Activated CD8-positive, alpha-beta T cell treated with anti-CD3 and anti-CD28 coated beads, Interleukin-2, amount 10 ng/mL, durations not matched to agents 7 days and 5 days (primary cell): ENCODE results near the gene ZNF440. TPM values are rescaled to one million over a fixed set of nuclear protein-coding genes. Genes with fewer than 3 reads are reported as not detected.
"Not testable (repeated sequence)": the region's sequence is repeated elsewhere in the genome, so short reads cannot be mapped to it uniquely, and the experiment has no call there.

Experiments used
- ATAC-seq: fragments of 150-1000 bp; cut with Tn5 transposase; one replicate; pipeline ENCODE4 v1.10.0; 2021; ENCODE audit warnings: moderate library complexity
- CTCF ChIA-PET: fragments of 350-600 bp; sonication (Branson Sonifier 250); formaldehyde crosslinking; loops from one replicate; lab custom pipeline; 2021; ENCODE audit warnings: antibody characterized with exemption; lab: Charles Lee
- POLR2A ChIA-PET: fragments of 350-600 bp; sonication (Branson Sonifier 250); formaldehyde crosslinking; loops from one replicate; lab custom pipeline; 2021; ENCODE audit warnings: antibody characterized with exemption; lab: Charles Lee
- DNase-seq: peaks from one replicate; pipeline ENCODE4 v3.0.0-alpha.2; 2020
- H3K27ac Mint-ChIP-seq: one replicate; pipeline ENCODE4 v1.8.0; 2021; ENCODE audit warnings: mild to moderate bottlenecking, mixed read lengths
- H3K27me3 Mint-ChIP-seq: one replicate; pipeline ENCODE4 v1.8.0; 2021; ENCODE audit warnings: low read depth, mixed read lengths
- H3K36me3 Mint-ChIP-seq: one replicate; pipeline ENCODE4 v1.8.0; 2021; ENCODE audit warnings: low read depth, mixed read lengths
- H3K4me1 Mint-ChIP-seq: one replicate; pipeline ENCODE4 v1.8.0; 2021; ENCODE audit warnings: low read depth, mixed read lengths
- H3K4me3 Mint-ChIP-seq: one replicate; pipeline ENCODE4 v1.8.0; 2021; ENCODE audit warnings: mild to moderate bottlenecking, mixed read lengths
- H3K9me3 Mint-ChIP-seq: one replicate; pipeline ENCODE4 v1.8.0; 2022; ENCODE audit warnings: mixed read lengths; ENCODE audit not compliant: insufficient read depth
- total RNA-seq, 2 experiments: library from RNA; stranded (reverse); gene quantifications; one replicate each; pipeline ENCODE4 v1.2.3, GENCODE V29; 2021

The ZNF440 gene
- total RNA-seq, 2 experiments from 2014 or later = 15.2 to 17.7 TPM

DNA sequence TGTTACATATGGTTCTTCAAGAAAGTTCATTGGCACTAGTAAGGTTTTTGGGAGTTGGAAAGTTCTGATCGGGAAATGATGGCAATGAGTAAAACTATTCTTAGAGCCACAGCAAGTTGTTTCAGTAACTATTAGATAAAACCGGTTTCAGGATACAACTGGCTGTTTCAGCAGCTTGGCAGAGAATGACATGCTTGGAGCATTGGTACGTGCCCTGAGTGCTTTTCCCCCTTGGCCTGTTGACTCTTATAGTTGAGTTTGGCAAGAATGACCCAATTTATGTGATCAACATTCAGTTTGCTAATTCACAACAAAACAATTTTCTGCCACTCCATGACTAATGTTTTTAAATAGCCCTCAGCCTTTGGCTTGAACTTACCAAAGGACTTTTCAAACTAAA is 26.5 kb upstream of the ZNF440 start:
- DNase-seq = no peak
- CTCF ChIA-PET = interaction anchor here (2.3 kb wide), 1 partner anchor 10 kb away, joined by 13 read pairs; the partner anchor contains the start of gene ZNF491
- Mint-ChIP-seq H3K27ac (no peak overlapping the region), H3K4me1 (no peaks in the 10 kb centered on the region), H3K4me3 (no peak overlapping the region), H3K27me3 (no peaks in the 10 kb centered on the region), H3K9me3 (peaks cover 63% of the 10 kb centered on the region), H3K36me3 (peaks cover 23% of the 10 kb centered on the region)
- ATAC-seq = no peak
- POLR2A ChIA-PET = no interaction called here

DNA sequence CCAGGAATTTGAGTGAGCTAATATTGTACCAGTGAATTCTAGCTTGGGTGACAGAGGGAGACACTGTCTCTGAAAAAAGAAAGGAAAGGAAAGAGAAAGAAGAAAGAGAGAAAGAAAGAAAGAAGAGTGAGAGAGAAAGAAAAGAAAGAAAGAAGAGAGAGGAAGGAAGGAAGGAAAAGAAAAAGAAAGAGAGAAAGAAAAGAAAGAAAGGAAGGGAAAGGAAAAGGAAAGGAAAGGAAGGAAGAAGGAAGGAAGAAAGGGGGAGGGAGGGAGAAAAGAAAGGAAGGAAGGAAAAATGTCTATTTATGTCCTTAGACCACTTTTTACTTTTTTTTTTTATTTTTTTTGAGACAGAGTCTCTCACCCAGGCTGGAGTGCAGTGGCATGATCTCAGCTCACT is 21.1 kb upstream of the ZNF440 start:
- DNase-seq = no peak
- POLR2A ChIA-PET = interaction anchor here (0.7 kb wide), 1 partner anchor 497 kb away, joined by 4 read pairs; no protein-coding TSS in a partner anchor
- Mint-ChIP-seq H3K4me1 (peaks cover 8% of the 10 kb centered on the region), H3K27ac (no peak overlapping the region), H3K36me3 (no peaks in the 10 kb centered on the region), H3K9me3 (peaks cover 31% of the 10 kb centered on the region), H3K4me3 (no peak overlapping the region), H3K27me3 (peaks cover 4% of the 10 kb centered on the region)
- CTCF ChIA-PET = no interaction called here
- ATAC-seq = no peak

DNA sequence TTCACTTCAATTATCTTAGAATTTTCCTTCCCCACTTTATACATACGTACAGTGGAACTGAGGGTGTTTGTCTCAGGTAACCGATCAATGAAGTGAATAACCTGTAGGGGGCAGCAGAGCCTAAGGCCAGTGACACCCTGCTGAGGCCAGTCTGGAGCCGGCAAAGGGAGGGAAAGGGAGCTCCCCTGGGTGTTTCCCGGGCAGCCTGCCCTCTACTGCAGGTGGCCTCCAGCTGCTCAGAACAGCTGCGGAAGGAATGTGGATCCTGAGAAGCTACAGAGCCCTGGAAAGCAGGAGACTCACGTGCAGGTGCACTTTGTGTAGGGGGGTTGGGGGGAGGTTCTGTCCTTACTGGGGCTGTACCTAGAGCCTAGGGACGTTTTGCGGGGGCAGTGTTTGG is 16.6 kb upstream of the ZNF440 start:
- CTCF ChIA-PET = interaction anchor here (0.6 to 2.5 kb wide), 50 partner anchors 9 to 926 kb away, joined by 3 to 46 read pairs (median 4); partner anchors contain the start of genes ELOF1, TNPO2, ZNF20 and ZNF433
- ATAC-seq (peak; percentile 69), DNase-seq (peak; percentile 89)
- Mint-ChIP-seq H3K36me3 (peaks cover 10% of the 10 kb centered on the region), H3K9me3 (peaks cover 9% of the 10 kb centered on the region), H3K4me1 (peaks cover 14% of the 10 kb centered on the region), H3K4me3 (peak overlapping the region; percentile 85), H3K27me3 (peaks cover 4% of the 10 kb centered on the region), H3K27ac (no peak overlapping the region)
- POLR2A ChIA-PET = interaction anchor here (0.5 to 2.2 kb wide), 7 partner anchors 12 to 190 kb away, joined by 3 to 8 read pairs (median 4); partner anchors contain the start of genes ZNF440, ZNF441 and ZNF700

DNA sequence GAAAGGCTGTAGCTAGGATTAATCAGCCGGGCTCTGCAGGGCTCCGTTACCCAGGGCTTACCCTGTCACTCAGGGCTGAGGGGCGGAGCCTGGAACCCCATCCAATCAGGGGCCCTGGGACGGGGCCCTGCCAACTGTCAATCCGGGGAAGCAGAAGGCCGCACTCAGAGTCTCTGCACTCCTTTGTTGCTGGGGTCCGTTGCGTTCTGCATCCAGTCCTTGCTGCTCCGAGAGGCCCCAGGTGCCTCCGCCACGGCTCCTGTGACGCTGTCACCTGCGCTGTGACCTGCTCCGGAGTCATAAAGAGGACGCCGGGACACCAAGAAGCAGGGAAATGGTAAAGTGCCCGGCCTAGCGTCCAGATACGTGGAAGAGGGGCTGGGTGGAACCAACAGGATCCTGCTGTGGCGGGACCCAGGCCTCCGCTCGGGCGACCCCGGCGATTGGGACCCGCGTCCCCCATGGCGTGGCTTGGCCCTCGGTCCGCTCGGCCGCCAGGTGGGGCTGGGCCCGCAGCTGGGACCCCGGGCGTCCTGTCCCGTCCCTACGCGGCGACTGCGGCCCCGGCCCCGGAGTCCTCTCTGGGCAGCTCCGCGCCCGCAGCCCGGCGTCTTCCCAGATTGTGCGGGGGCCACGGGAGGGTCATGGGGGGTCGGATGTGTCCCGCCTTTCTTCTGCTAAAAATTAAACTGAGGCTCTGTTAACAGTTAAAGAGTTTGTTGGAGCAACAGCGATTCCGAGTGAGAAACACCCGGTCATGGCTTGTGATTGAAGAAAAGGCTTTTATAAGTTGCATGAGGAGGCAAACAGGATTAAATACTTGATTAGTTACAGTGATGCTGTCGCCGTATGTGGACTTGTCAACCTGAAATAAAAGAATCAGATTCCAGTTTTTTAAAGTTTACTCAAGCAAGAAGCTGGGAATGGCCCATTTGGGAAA is 15.4 kb upstream of the ZNF440 start, which contains the start of gene ZNF491:
Gene ZNF491 (plus strand): TSS at position 133 of the 940 bp plus-strand sequence. CDS start 7,431 bp downstream, outside the sequence.
- H3K36me3 Mint-ChIP-seq = peaks cover 16% of the 10 kb centered on the region
- peaks cover 14% of the 10 kb centered on the region for H3K9me3 Mint-ChIP-seq
- peaks cover 4% of the 10 kb centered on the region for H3K27me3 Mint-ChIP-seq
- ATAC-seq (peak; percentile 99), DNase-seq (peak; percentile 91)
- H3K27ac Mint-ChIP-seq = peak within 1 kb of the TSS; percentile 85
- peaks cover 14% of the 10 kb centered on the region for H3K4me1 Mint-ChIP-seq
- POLR2A ChIA-PET = interaction anchor here (1.4 to 2.2 kb wide), 4 partner anchors 15 to 189 kb away, joined by 3 to 8 read pairs (median 6); partner anchors contain the start of genes ZNF440 and ZNF700
- CTCF ChIA-PET = interaction anchor here (0.7 to 2.5 kb wide), 44 partner anchors 8 to 490 kb away, joined by 3 to 46 read pairs (median 4); partner anchors contain the start of genes ZNF20, ZNF433, ZNF439 and ZNF440
- H3K4me3 Mint-ChIP-seq = peak within 1 kb of the TSS; percentile 85

DNA sequence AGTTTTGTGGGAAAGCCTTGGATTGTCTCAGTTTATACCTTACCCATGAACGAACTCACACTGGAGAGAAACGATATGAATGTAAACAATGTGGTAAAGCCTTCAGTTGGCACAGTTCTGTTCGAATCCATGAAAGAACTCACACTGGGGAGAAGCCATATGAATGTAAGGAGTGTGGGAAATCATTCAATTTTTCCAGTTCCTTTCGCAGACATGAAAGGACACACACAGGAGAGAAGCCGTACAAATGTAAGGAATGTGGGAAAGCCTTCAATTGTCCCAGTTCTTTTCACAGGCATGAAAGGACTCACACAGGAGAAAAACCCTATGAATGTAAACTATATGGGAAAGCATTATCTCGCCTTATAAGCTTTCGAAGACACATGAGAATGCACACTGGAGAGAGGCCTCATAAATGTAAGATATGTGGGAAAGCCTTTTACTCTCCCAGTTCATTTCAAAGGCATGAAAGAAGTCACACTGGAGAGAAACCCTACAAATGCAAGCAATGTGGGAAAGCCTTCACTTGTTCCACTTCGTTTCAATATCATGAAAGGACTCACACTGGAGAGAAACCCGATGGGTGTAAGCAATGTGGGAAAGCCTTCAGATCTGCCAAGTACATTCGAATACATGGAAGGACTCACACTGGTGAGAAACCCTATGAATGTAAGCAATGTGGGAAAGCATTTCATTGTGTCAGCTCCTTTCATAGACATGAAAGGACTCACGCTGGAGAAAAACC is 7.5 kb upstream of the ZNF440 start:
- H3K27me3 Mint-ChIP-seq = no peaks in the 10 kb centered on the region
- H3K27ac Mint-ChIP-seq = no peak overlapping the region
- peaks cover 49% of the 10 kb centered on the region for H3K9me3 Mint-ChIP-seq
- H3K36me3 Mint-ChIP-seq = peaks cover 41% of the 10 kb centered on the region
- ChIA-PET CTCF (interaction anchor here (1.2 kb wide), 1 partner anchor 9 kb away, joined by 5 read pairs; the partner anchor contains the start of gene ZNF491), POLR2A (no interaction called here)
- H3K4me3 Mint-ChIP-seq = no peak overlapping the region
- no peak for ATAC-seq
- no peak for DNase-seq
- H3K4me1 Mint-ChIP-seq = no peaks in the 10 kb centered on the region

DNA sequence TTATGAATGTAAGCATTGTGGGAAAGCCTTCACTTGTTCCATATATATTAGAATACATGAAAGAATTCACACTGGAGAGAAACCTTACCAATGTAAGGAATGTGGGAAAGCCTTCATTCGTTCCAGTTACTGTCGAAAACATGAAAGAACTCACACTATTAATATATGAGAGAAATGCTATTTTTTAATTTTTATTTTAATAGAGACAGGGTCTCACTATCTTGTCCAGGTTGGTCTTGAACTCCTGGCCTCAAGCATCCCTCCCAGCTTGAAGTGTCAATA is 7.0 kb upstream of the ZNF440 start:
- ChIA-PET CTCF (interaction anchor here (1.2 kb wide), 1 partner anchor 9 kb away, joined by 5 read pairs; the partner anchor contains the start of gene ZNF491), POLR2A (no interaction called here)
- Mint-ChIP-seq H3K4me3 (no peak overlapping the region), H3K4me1 (no peaks in the 10 kb centered on the region), H3K27ac (no peak overlapping the region), H3K9me3 (peaks cover 48% of the 10 kb centered on the region), H3K36me3 (peaks cover 41% of the 10 kb centered on the region), H3K27me3 (no peaks in the 10 kb centered on the region)
- DNase-seq (no peak), ATAC-seq (no peak)

DNA sequence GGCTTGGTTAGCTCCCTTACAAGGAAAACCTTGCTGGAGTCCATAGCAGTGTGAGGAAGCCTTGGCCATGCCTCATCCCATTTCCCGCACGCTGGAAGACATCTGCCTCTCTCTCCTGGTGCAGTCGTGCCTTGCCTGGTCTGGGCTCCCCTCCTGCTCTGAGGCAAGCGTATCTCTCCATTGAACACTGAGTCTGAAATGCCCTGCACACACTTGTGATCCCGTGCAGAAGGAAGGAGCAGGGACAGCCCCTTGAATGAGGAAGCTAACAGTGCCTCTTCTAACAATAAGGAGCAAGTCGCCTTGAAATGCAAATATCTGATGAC is 407 bp upstream of the ZNF440 start:
- peaks cover 23% of the 10 kb centered on the region for H3K4me1 Mint-ChIP-seq
- ChIA-PET CTCF (interaction anchor here (1.0 to 5.3 kb wide), 2 partner anchors 14 to 16 kb away, joined by 4 to 44 read pairs; partner anchors contain the start of gene ZNF491), POLR2A (interaction anchor here (0.7 to 1.6 kb wide), 6 partner anchors 16 to 852 kb away, joined by 3 to 6 read pairs (median 4); partner anchors contain the start of genes ZNF441, ZNF491 and ZNF700)
- peak overlapping the region; percentile 89 for H3K4me3 Mint-ChIP-seq
- ATAC-seq (no peak), DNase-seq (no peak)
- peaks cover 37% of the 10 kb centered on the region for H3K36me3 Mint-ChIP-seq
- peaks cover 14% of the 10 kb centered on the region for H3K9me3 Mint-ChIP-seq
- H3K27ac Mint-ChIP-seq = peak overlapping the region; percentile 88
- no peaks in the 10 kb centered on the region for H3K27me3 Mint-ChIP-seq

DNA sequence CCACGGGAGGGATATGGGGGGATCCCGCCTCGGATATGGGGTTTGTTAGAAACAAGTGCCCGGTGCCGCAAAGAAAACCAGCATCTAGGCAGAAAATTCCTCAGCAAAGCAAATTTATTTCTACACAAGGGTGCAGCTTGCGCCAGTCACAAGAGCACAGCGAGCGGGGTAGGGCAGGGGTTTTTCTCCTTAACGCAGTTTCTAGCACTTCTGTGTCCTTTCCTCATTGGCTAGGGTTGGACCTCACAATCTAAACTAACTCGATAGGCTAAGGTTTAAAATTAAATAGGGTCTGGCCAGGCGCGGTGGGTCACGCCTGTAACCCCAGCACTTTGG is 595 bp downstream of the ZNF440 start:
- DNase-seq (no peak), ATAC-seq (peak; percentile 4)
- peaks cover 23% of the 10 kb centered on the region for H3K4me1 Mint-ChIP-seq
- ChIA-PET POLR2A (interaction anchor here (1.3 to 1.6 kb wide), 3 partner anchors 17 to 173 kb away, joined by 3 to 6 read pairs (median 6); partner anchors contain the start of genes ZNF441 and ZNF491), CTCF (interaction anchor here (0.7 to 5.3 kb wide), 3 partner anchors 17 to 149 kb away, joined by 3 to 44 read pairs (median 6); partner anchors contain the start of gene ZNF491)
- H3K27me3 Mint-ChIP-seq = no peaks in the 10 kb centered on the region
- H3K4me3 Mint-ChIP-seq = peak overlapping the region; percentile 85
- peaks cover 12% of the 10 kb centered on the region for H3K9me3 Mint-ChIP-seq
- peak overlapping the region; percentile 68 for H3K27ac Mint-ChIP-seq
- H3K36me3 Mint-ChIP-seq = peaks cover 36% of the 10 kb centered on the region

DNA sequence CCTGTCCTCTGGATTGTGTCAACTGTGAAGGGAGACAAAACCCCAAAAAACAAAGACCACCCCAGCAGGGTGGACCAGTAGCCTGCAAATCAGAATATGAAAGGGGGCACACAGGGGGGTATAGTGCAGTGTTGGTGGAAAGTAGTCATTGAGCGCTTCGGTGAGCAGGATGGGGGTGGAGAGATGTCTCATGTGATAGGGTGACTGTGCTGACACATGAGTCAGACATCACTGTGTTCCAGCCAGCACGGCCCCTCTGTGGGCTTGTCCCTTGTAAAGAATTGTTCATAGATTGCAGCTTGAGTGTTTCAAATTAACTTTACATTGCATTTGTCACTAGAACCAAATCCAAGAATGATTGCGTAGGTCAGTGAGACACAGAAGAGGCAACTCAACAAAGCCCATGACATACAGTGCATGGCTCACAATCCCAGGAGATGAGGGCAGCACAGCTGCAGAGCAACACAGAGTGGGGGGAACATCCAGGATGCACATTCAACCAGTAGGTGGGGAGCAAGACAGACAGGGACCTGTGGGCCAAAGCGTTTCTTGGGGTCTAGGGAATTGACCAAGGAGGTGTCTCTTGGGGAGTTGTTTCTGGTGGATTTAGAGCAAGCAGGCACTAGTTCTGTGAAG is 7.5 kb downstream of the ZNF440 start:
- Mint-ChIP-seq H3K27me3 (no peaks in the 10 kb centered on the region), H3K4me1 (no peaks in the 10 kb centered on the region), H3K9me3 (peaks cover 13% of the 10 kb centered on the region), H3K4me3 (no peak overlapping the region), H3K27ac (no peak overlapping the region), H3K36me3 (peaks cover 56% of the 10 kb centered on the region)
- ATAC-seq = no peak
- ChIA-PET POLR2A (no interaction called here), CTCF (no interaction called here)
- DNase-seq = no peak

DNA sequence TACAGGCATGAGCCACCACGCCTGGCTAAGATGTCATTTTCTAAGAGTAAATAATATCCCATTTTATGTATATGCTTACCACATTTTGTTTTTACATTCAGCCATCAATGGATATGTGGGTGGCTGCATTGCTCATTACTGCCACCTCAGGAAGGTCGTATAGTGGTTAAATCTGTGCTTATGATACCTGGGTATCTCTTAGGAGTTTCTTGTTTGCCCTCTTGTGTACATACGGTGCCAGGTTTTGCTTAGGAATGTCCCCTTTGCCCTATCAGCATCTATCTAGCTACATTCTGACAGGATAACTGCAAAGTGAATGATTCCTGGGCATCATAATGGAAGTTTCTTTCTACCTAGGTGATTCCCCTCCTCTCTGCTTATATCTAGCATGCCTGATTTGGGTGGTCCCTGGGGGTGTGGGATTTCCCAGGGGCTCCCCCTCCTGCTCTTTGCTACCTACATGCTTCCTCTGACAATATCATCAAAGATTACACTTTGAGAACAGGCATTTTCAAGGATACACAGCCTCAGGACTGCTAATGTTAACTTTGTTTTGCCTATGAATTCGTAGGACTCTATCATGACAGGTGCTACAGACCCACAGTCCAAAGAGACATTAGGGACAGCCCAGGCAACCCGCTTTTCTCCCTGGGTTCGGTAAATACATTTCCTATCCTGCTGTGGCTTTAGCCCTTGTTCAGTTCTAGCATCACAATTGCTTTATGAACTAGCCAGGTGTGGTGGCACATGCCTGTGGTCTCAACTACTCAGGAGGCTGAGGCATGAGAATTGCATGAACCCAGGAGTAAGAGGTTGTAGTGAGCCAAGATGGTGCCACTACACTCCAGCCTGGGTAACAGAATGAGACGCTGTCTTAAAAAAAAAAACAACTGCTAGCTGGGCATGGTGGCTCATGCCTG is 15.1 kb downstream of the ZNF440 start:
- Mint-ChIP-seq H3K9me3 (peaks cover 63% of the 10 kb centered on the region), H3K36me3 (peaks cover 77% of the 10 kb centered on the region)
- POLR2A ChIA-PET, DNase-seq, H3K4me3 Mint-ChIP-seq, H3K4me1 Mint-ChIP-seq, CTCF ChIA-PET, H3K27ac Mint-ChIP-seq, ATAC-seq, H3K27me3 Mint-ChIP-seq: not testable (repeated sequence)
